HG02973 (cell line): ENCODE results near the gene SZRD1.
"Not testable (repeated sequence)": the region's sequence is repeated elsewhere in the genome, so short reads cannot be mapped to it uniquely, and the experiment has no call there.

Experiments
- ATAC-seq: cut with Tn5 transposase; IDR thresholded peaks from one replicate; pipeline ENCODE4 v1.9.1; 2021; ENCODE audit warnings: moderate library complexity; ENCODE audit not compliant: unreplicated experiment

The SZRD1 gene, protein sequence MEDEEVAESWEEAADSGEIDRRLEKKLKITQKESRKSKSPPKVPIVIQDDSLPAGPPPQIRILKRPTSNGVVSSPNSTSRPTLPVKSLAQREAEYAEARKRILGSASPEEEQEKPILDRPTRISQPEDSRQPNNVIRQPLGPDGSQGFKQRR

GRCh38 chr1:16366722-16367257 is at the start of gene SZRD1:
TSS of gene SZRD1 (plus strand) at chr1:16367242. CDS start at chr1:16367258, 16 bp downstream.
- peak; percentile 76 for ATAC-seq

- ATAC-seq, result no peak
Observed at GRCh38 chr1:16318555-16318954, 48.5 kb upstream of the SZRD1 start.

DNA sequence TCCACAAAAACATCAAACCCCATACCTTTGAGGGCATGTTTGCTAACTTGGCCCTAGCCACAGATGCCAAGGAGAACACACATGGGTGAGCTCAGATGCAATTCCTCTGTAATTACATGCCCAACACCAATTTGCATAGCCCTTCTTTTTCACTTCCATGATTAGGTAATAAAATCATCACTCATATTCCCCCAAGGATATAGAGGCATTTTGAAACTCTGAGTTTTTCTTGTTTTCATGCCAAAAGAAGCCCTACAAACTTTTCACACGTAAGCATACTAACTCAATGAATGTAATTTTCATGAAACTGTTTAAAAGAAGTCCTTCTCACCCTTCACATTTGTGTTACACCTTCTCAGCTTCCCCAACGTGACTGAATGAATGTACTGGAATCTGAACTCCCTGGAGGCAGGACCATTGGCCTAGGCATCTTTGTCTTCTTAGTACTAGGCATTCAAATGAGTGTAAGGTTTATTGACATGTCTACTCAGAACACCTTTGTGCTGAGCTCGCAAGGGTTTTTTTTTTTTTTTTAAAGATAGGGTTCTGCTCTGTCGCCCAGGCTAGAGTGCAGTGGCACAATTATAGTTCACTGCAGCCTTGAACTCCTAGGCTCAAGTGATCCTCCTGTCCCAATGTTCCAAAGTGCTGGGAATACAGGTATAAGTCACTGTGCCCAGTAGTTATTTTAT is 45.7 kb upstream of the SZRD1 start:
- ATAC-seq, result no peak

DNA sequence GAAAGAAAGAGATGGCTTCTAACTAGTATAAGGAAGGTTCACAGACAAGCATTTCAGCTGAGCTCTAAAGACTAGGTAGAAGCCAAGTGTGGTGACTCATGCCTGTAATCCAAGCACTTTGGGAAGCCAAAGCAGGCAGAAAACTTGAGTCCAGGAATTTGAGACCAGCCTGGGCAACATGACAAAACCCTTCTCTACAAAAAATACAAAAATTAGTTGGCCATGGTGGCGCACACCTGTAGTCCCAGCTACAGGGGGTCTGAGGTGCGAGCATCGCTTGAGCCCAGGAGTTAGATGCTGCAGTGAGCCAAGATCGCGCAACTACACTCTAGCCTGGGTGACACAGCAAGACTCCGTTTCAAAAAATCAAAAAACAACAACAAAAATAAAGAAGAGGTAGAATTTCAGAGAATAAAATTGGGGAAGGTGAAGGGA is 42.6 kb upstream of the SZRD1 start:
- ATAC-seq, result no peak

DNA sequence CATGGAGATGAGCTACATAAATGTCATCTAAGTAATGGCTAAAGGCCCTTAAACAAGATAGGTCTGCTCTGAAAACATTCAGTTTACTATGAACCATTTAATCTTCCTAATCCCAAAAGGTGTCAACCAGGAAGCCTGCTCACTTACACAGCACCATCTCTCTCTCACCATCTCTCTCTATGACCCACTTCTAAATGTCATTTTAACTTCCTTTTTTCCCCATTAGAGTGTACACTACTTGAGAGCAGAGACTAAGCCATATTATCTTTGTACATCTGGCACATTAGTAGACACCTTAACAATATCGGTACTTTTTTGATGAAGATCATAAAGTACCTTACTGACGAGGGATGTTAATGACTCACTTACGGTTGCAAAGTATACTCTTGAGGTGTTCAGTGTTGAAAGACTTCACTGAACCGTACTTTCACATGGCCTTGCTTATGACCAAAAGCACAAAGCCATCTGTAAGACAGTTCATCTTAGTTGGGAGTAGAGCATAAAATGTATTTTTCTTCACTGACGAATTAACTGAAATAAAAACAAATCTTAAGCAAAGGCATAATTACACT is 40.1 kb upstream of the SZRD1 start:
- no peak for ATAC-seq

DNA sequence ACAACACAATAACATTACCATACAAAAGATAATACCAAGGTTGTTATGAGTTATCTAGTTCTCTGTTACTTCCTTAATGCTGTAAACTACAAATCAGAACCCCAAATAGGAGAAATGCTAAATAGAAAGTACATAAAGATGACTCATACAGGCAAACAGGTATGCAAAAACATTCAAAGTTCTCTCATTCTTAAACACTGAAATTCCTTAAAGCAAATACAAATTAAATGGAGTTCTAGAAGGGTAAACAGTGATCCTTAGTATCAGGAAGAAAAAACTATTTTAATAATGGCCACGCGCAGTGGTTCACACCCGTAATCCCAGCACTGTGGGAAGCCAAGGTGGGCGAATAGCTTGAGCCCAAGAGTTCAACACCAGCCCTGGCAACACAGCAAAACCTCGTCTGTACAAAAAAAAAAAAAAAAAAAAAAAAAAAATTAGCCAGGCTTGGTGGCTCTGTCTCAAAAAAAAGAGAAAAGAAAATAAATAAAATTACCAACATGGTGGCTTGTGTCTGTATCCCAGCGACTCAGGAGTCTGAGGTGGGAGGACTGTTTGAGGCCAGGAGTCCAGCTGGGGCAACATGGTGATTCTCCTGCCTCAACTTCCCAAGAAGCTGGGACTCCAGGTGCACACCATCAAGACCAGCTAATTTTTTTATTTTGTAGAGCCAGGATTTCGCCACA is 32.2 kb upstream of the SZRD1 start:
- no peak for ATAC-seq

DNA sequence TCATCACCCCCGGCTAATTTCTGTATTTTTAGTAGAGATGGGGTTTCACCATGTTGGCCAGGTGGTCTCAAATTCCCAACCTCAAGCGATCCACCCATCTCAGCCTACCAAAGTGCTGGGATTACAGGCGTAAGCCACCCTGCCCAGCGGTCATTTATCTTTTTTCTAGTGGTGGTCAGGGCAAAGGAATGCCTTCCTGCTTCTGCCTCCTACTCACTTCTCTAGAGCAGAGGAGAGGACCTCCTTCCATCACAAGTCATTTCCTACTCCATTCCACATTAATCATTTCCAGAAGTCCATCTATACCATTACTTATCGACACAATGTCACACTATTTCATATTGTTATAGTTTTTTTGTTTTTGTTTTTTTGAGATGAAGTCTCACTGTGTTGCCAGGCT is 28.1 kb upstream of the SZRD1 start:
- no peak for ATAC-seq

GRCh38 chr1:16340673-16341072 is 26.4 kb upstream of the SZRD1 start:
- ATAC-seq, result no peak

DNA sequence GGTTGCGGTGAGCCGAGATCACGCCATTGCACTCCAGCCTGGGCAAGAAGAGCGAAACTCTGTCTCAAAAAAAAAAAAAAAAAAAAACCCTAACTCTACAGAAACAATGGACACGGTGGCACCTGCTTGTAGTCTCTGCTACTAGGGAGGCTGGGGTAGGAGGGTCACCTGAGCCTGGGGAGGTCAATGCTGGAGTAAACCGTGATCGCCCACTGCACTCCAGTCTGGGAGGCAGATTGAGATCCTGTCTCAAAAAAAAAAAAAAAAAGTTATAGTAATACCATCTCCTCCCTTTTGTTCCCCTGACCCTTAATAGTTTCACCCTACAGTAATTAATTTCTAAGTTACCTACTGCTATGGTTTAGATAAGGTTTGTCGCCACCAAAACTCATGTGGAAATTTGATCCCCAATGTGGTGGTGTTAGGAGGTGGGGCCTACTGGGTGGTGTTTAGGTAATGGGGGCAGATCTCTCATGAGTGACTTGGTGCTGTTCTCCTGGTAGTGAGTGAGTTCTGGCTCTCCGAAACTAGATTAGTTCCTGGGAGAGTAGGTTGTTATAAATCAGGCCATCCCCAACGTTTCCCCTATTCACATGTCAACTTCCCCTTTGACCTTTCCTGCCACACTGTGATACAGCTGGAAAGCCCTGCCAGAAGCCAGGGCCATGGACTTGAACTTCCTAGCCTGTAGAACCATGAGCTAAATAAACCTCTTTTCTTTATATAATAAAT is 24.5 kb upstream of the SZRD1 start:
- ATAC-seq, result no peak

GRCh38 chr1:16343276-16343675 is 23.8 kb upstream of the SZRD1 start:
- not testable (repeated sequence) for ATAC-seq

- no peak for ATAC-seq
Observed at GRCh38 chr1:16348414-16349182, 18.4 kb upstream of the SZRD1 start.

- ATAC-seq, result no peak
Observed at GRCh38 chr1:16349847-16350406, 17.1 kb upstream of the SZRD1 start.

GRCh38 chr1:16351456-16351993 is 15.5 kb upstream of the SZRD1 start:
- no peak for ATAC-seq

DNA sequence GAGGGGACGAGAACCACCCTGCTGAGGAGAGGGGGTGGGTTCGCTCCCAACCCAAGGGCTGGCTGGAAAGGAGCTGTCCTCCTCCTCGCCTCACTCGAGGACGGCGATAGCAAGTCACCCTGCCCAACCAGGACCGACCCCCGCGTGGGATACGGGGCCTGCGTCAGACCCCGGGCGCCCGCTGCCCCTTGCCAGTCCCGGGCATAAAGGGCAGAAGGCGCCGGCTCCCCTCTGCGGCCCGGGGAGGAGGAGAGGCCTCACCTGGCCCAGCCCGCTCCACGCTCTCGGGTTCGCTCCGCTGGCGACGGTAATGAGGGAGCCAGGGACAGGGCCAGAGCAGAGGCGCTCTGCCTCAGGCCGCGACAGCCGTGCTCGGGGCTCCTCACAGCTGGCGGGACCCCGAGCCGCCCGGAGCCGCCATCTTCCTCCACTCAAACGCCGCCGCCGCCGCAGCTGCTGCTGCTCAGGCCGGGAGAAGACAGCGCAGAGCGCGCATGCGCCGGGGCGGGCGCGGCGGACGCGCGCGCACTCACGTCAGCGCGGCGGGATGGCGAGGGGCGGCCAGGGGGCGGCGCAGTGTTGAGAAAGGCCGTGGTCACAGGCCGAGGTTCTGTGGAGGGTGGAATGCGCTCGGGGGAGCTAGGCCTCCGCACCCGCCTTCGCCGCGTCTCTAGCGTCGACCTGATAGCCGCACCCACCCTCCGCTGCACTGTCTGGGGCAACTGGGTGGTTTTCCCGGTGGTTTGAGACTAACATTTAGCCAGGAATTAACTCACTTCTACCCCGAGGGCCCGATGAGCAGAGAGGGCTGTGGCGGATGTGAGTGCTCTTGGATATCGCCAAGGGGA is 14.8 kb upstream of the SZRD1 start, which contains the start of gene FBXO42:
Gene FBXO42, minus strand, starts transcription at position 487 of the 848 bp plus-strand sequence. CDS start 37,062 bp downstream, outside the sequence.
- ATAC-seq, result peak; percentile 89

- ATAC-seq, result no peak
Observed at GRCh38 chr1:16352842-16353535, 14.1 kb upstream of the SZRD1 start.

DNA sequence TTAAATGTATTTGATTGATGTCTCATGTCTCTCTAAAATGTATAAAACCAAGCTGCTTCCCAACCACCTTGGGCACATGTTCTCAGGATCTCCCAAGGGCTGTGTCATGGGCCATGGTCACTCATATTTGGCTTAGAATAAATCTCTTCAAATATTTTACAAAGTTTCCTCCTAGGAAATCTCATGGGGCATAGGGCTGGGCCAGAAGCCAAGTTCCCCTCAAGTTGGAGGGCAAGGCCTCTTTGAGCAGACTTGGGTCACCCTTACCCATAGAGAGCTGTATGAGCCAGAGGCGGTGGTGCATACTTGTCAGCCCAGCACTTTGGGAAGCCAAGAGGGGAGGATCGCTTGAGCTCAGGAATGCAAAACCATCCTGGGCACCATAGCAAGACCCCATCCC is 12.4 kb upstream of the SZRD1 start:
- ATAC-seq, result no peak

GRCh38 chr1:16356867-16357266 is 10.2 kb upstream of the SZRD1 start:
- no peak for ATAC-seq

- not testable (repeated sequence) for ATAC-seq
Observed at GRCh38 chr1:16365146-16365498, 1.9 kb upstream of the SZRD1 start.
